GM18526 (cell line): ENCODE results near the gene CCDC188.

Source experiments
- POLR2A ChIP-seq: IDR thresholded peaks from 3 replicates; pipeline ENCODE4 v1.6.1; 2011; ENCODE audit not compliant: insufficient read length; ENCODE audit errors: extremely low read depth

CCDC188 gene

GRCh38 chr22:20149257-20150250 is 1.3 kb downstream of the CCDC188 start:
- TF ChIP-seq POLR2A, result no peak

GRCh38 chr22:20148414-20148813 is 2.4 kb downstream of the CCDC188 start:
- no peak for TF ChIP-seq POLR2A

DNA sequence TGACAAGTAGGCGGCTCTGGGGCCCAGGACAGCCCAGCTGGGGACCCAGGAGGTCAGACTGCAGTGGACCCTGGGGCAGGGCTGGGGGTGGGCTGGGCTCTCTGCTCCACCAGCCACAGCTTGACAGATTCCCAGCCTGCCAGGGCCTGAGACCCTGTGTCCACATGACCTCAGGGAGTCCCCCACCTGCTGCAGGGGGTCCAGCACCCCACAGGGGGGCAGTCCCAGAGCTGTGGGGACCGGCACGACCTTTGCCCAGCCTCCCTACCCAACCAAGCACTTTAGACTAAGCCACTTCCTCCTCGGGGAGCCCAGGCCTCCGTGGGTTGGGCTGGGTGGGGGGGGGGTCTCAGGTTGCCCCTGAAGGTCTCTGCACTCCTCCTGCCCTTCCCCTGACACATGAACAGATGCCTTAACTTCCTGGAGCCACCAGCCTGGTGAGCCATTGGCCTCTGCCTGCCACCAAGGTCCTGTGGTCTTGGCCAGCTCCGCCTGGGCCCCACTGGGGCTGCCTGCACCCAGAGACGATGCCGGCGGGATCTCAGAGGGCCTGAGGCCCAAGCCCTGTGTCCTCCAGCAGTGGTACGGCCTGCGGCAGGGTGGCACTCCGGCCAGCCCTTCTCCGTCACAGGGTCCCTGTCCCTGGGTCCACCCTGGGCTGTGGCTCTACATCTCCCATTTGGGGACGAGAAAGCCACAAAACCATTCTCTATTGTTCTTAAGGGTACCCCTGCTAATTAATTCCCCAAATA is 3.4 kb downstream of the CCDC188 start:
- no peak for TF ChIP-seq POLR2A

DNA sequence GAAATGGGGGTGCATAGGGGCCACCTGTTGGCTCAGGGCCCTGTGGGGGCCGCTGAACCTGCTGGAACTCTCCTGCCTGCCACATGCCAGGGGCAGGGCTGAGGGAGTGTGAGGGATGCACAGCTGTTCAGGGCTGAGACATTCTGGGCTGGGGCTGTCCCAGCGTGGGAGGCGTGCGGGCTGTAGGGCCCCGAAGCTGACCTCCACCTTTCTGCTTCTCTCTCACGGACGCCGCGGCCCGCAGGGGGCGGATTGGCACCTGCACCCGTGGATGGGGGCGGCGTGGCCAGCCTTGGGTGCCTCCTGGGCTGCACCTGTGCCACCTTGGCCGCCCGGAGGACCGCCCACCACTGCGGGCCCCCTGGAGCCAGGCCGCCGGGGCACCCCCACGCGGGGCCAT is 4.1 kb downstream of the CCDC188 start:
- no peak for TF ChIP-seq POLR2A

GRCh38 chr22:20145832-20146223 is 5.0 kb downstream of the CCDC188 start:
- no peak for TF ChIP-seq POLR2A

DNA sequence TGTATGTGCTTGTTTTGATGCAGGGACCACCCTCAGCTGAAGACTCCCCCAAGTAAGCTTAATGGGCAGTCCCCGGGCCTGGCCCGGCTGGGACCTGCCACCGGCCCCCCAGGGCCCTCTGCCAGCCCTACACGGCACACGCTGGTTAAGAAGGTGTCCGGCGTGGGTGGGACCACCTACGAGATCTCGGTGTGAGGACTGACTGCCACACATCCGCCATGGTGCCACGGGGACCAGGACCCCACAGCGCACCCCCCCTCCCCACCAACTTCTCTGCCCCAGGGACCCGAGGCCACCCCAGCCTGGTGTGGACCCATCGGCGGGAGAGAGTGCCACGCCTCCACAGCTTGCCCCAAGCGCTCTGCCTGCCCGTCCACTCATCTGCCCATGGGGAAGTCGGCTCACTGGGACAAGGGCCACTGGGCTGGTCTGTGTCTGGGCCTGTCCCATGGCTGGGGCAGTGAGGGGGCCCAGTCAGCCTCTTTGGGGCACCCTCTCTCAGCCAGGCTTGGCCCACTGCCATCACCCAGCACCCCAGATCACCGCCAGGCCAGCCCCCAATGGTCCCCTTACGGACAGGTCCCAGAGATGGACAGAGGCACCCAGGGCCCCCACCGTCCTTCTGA is 5.5 kb downstream of the CCDC188 start:
- no peak for TF ChIP-seq POLR2A

- TF ChIP-seq POLR2A, result no peak
Observed at GRCh38 chr22:20143883-20144665, 6.8 kb downstream of the CCDC188 start.

GRCh38 chr22:20142711-20143621 is 7.9 kb downstream of the CCDC188 start:
- no peak for TF ChIP-seq POLR2A

DNA sequence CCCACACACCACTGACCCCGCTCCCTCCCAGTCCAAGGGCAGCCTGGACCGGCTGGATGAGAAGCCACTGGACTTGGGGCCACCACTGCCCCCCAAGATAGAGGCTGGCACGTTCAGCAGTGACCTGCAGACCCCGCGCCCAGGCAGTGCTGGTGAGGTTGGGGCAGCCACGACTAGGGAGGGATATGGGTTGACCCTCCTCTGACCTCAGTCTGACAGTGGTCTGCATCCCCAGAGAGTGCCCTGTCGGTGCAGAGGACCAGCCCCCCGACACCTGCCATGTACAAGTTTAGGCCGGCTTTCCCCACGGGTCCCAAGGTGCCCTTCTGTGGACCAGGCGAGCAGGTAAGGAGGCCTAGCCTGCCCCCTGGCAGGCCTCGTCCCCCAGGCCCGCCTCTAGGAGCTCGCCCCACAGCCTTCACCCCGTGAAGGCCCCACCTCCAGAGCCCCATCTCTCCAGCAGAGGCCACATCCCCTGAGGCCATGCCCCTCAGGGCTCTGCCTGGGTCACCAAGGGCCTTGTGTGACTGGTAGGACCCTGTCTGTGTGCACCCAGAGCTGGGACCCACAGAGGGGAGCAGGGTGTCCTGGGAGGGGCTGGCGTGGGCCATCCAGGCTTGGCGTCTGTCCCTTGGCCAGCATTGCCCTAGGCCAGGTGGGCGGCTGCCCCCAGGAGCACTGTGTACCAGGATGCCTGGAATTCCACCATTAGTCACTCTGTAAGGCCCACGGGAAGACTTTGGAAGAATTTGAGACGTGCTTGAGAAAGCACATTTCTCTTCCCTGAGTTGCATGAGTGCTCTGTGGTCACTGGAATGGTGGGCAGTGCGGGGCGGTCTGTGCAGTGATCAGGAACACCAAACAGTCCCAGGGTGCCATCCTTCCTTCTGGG is 9.4 kb downstream of the CCDC188 start:
- TF ChIP-seq POLR2A, result no peak

- TF ChIP-seq POLR2A, result no peak
Observed at GRCh38 chr22:20140521-20140964, 10.3 kb downstream of the CCDC188 start.

DNA sequence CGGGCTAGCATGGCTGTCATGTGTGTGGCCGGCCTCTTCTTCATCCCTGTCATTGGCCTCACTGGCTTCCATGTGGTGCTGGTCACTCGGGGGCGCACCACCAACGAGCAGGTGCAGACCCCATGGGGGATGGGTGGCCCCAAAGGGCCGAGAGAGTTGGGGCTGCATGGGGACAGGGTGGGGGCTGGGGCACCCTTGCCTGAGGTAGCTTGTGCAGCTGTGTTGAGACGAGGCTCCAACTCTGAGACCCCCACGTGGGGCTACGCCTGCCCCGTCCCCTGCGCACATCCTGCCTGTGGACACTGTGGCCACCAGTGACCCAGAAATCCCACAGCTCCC is 10.8 kb downstream of the CCDC188 start:
- no peak for TF ChIP-seq POLR2A

DNA sequence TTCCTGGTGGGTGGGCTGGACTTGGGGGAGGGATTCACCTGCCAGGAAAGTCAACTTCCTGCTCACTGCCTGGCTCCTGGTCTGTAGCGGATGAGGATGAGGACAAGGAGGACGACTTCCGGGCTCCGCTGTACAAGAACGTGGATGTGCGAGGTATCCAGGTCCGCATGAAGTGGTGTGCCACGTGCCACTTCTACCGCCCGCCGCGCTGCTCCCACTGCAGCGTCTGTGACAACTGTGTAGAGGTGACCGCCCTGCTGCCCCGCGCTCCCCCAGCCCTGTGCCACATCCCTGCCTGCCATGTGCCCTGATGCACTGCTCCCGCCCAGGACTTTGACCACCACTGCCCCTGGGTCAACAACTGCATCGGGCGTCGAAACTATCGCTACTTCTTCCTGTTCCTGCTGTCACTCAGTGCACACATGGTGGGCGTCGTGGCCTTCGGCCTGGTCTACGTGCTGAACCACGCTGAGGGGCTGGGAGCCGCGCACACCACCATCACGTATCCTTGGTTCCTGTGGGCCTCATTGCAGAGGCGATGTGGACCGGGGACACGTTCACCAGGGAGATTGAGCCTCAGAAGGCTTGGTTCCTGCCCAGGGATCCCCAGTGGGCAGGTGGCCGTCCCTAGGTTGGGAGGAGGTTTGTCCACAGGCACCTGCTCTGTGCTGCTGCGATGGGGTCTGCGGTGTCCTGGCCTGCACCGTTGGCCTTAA is 11.3 kb downstream of the CCDC188 start:
- TF ChIP-seq POLR2A, result no peak
